Liver (tissue), 3 donors: ENCODE results near the gene RABL3.

Experiments
- ATF3 ChIP-seq: IDR thresholded peaks from 2 replicates; pipeline ENCODE4 v1.6.1; 2016; ENCODE audit warnings: antibody characterized with exemption
- GABPA ChIP-seq, 2 donors: IDR thresholded peaks in 1 of 2; conservative IDR thresholded peaks in 1 of 2; 2 replicates each; pipeline ENCODE4 v1.6.1; 2016; ENCODE audit warnings: antibody characterized with exemption in 2 of 2, mild to moderate bottlenecking in 1 of 2, moderate library complexity in 1 of 2
- HNF4A ChIP-seq, 2 donors: conservative IDR thresholded peaks; 2 replicates each; pipeline ENCODE4 v1.6.1; 2016; ENCODE audit warnings: antibody characterized with exemption in 2 of 2, mild to moderate bottlenecking in 2 of 2
- HNF4G ChIP-seq: IDR thresholded peaks from 2 replicates; pipeline ENCODE4 v1.6.1; 2016; ENCODE audit warnings: antibody characterized with exemption
- JUND ChIP-seq, 2 donors: IDR thresholded peaks; 2 replicates each; pipeline ENCODE4 v1.6.1; 2016; ENCODE audit warnings: antibody characterized with exemption in 2 of 2
- NR2F2 ChIP-seq: IDR thresholded peaks from 2 replicates; pipeline ENCODE4 v1.6.1; 2016; ENCODE audit warnings: antibody characterized with exemption
- SP1 ChIP-seq: IDR thresholded peaks from 2 replicates; pipeline ENCODE4 v1.6.1; 2018; ENCODE audit warnings: antibody characterized with exemption, mild to moderate bottlenecking
- TAF1 ChIP-seq: conservative IDR thresholded peaks from 2 replicates; pipeline ENCODE4 v1.6.1; 2016; ENCODE audit warnings: antibody characterized with exemption, mild to moderate bottlenecking
- YY1 ChIP-seq: IDR thresholded peaks from 2 replicates; pipeline ENCODE4 v1.6.1; 2016; ENCODE audit warnings: antibody characterized with exemption, mild to moderate bottlenecking
- TF ChIP-seq, protein P1 (sequence below): fragments of 150-350 bp; IDR thresholded peaks from 2 replicates; pipeline ENCODE4 v1.5.1; 2017; ENCODE audit warnings: improper control_type of control experiment, low read depth, low read length; ENCODE audit not compliant: missing input control
- TF ChIP-seq, protein P2 (sequence below): IDR thresholded peaks from 2 replicates; pipeline ENCODE4 v1.6.1; 2016; ENCODE audit warnings: antibody characterized with exemption
- TF ChIP-seq, protein P3 (sequence below): IDR thresholded peaks from 2 replicates; pipeline ENCODE4 v1.6.1; 2016; ENCODE audit warnings: antibody characterized with exemption, mild to moderate bottlenecking
- donor health status: healthy.
- donor health status: healthy.

- TF ChIP-seq, protein P1, sequence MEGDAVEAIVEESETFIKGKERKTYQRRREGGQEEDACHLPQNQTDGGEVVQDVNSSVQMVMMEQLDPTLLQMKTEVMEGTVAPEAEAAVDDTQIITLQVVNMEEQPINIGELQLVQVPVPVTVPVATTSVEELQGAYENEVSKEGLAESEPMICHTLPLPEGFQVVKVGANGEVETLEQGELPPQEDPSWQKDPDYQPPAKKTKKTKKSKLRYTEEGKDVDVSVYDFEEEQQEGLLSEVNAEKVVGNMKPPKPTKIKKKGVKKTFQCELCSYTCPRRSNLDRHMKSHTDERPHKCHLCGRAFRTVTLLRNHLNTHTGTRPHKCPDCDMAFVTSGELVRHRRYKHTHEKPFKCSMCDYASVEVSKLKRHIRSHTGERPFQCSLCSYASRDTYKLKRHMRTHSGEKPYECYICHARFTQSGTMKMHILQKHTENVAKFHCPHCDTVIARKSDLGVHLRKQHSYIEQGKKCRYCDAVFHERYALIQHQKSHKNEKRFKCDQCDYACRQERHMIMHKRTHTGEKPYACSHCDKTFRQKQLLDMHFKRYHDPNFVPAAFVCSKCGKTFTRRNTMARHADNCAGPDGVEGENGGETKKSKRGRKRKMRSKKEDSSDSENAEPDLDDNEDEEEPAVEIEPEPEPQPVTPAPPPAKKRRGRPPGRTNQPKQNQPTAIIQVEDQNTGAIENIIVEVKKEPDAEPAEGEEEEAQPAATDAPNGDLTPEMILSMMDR = no peak
- TF ChIP-seq ATF3 (no peak), NR2F2 (no peak), SP1 (no peak), TAF1 (no peak), GABPA (IDR thresholded peaks at IDR 0.05 in 1 of 2, conservative IDR thresholded peaks at IDR 0.05 in 1 of 2) (no peak), JUND (IDR thresholded peaks at IDR 0.05) (no peak), HNF4A (conservative IDR thresholded peaks at IDR 0.05) (no peak), YY1 (no peak), HNF4G (no peak)
- TF ChIP-seq, protein P2, sequence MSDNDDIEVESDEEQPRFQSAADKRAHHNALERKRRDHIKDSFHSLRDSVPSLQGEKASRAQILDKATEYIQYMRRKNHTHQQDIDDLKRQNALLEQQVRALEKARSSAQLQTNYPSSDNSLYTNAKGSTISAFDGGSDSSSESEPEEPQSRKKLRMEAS = no peak
- TF ChIP-seq, protein P3, sequence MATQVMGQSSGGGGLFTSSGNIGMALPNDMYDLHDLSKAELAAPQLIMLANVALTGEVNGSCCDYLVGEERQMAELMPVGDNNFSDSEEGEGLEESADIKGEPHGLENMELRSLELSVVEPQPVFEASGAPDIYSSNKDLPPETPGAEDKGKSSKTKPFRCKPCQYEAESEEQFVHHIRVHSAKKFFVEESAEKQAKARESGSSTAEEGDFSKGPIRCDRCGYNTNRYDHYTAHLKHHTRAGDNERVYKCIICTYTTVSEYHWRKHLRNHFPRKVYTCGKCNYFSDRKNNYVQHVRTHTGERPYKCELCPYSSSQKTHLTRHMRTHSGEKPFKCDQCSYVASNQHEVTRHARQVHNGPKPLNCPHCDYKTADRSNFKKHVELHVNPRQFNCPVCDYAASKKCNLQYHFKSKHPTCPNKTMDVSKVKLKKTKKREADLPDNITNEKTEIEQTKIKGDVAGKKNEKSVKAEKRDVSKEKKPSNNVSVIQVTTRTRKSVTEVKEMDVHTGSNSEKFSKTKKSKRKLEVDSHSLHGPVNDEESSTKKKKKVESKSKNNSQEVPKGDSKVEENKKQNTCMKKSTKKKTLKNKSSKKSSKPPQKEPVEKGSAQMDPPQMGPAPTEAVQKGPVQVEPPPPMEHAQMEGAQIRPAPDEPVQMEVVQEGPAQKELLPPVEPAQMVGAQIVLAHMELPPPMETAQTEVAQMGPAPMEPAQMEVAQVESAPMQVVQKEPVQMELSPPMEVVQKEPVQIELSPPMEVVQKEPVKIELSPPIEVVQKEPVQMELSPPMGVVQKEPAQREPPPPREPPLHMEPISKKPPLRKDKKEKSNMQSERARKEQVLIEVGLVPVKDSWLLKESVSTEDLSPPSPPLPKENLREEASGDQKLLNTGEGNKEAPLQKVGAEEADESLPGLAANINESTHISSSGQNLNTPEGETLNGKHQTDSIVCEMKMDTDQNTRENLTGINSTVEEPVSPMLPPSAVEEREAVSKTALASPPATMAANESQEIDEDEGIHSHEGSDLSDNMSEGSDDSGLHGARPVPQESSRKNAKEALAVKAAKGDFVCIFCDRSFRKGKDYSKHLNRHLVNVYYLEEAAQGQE = no peak
Measured at GRCh38 chr3:120648290-120648689, 94.0 kb downstream of the RABL3 start.
